ENCODE results near the gene ZNF519.
"Not testable (repeated sequence)": the region's sequence is repeated elsewhere in the genome, so short reads cannot be mapped to it uniquely, and the experiment has no call there.

ZNF519 gene

DNA sequence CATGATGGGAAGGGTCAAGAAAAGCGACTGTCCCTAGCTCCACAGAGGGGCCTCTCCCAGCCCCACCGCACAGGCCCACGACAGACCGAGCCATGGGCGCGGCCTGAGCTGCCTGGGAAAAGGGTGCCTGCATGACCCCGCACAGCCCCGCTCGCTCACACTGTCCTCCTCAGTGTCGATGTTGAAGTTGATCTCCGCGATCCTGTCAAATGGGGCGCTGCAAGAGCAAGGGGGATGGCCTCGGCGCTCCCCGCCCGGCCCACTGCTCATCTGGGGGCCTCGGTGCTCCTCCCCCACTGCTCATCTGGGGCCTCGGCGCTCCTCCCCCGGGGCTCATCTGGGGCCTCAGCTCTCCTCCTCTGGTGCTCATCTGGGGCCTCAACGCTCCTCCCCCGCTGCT, 14.5 kb upstream of the ZNF519 start:
- not testable (repeated sequence) for DNase-seq

DNA sequence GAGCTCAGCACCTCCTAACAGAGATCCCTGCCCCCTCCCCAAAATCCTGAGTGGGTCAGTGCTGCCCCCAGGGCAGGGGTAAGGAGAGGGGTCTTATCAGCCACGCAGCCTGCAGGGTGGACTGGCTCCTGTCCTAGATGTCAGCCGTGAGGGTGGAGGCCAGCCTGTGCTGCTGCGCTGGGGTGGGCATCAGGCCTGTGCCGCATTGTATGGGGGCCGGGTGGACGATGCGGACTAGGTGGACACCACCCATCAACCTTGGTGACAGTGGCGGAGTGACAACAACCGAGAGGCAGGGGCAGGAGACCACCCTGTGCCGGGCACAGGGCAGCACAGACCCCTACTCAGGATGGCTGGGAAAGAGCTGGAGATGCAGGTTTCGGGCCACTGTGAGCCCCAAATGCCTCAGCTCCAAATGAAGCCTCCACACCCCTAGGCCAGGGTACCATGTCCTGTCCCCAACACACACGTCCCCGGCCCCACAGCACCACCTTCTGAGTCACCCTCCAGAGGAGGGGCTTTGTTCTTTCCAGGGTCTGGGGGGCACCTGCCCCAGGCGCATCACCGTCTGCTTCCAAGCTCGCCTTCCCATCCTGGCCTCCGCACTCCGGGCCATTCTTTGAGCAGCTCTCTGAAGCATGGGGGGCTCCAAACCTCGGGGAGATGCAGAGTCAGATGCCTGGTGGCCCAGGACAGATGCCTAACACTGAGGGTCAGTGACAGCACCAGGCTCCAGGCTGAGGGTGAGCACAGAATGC, 13.5 kb upstream of the ZNF519 start:
- not testable (repeated sequence) for DNase-seq

DNA sequence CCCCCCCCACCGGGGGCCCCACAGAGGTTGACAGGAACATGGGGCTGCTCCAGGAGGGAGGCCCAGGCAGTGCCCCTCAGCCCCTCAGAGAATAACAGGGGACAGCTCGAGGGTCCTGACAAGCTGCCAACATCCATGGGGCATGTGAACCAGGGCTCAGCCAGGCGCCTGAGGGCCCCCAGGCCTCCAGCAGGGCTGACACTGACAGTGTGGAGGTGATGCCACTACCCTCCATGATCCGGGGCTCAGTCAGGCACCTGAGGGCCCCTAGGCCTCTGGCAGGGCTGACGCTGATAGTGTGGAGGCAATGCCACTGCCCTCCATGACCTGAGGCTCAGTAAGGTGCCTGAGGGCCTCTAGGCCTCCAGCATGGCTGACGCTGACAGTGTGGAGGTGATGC, 12.8 kb upstream of the ZNF519 start:
- not testable (repeated sequence) for DNase-seq

DNA sequence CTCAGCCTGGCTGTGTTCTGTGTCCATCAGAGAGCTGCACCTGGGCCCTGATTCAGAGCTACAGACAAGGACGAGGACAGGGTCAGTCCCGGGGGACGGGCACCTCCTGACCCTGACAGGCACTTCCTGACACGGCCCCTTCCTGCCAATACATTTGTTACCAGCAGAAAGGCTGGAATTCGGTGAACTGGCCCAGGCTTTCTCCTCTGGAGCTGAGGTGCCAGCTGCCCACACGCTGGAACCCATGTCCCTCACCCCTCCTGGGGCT, 12.3 kb upstream of the ZNF519 start:
- no peak for DNase-seq

DNA sequence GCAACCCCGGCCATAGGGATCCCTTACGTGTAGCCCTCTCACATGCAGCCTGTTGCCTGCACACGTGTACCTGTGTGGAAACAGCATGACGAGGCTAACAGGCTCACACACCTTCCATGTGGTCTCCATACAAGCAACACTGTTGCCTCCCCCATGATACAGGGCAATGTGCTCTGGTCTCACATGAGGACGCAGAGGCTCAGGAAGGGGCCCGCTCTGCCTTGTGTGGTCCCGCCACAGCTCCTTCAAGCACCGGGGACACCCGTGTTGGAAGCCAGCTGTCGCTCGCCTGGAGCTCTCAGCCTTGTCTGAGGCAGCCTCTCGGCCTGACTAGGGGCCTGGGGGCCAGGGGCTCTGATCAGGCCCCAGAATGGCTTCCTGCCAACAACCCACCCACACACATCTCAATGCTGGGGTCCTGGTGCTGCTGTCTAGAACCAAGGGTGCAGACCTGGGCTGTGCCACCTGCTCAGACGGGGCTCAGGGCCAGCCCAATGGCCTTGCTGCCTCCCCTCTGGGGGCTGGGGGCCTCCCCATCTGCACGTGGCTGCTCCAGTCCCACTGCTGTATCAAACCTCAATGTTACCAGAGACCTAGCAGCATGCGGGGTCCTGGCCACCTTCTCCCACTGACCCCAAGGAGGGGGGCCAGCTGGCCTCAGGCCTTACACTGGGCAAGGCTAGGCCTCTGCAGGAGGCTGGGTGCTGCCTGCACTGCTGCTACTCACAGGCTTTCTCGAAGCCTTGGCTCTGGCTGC, 11.8 kb upstream of the ZNF519 start:
- not testable (repeated sequence) for DNase-seq

DNA sequence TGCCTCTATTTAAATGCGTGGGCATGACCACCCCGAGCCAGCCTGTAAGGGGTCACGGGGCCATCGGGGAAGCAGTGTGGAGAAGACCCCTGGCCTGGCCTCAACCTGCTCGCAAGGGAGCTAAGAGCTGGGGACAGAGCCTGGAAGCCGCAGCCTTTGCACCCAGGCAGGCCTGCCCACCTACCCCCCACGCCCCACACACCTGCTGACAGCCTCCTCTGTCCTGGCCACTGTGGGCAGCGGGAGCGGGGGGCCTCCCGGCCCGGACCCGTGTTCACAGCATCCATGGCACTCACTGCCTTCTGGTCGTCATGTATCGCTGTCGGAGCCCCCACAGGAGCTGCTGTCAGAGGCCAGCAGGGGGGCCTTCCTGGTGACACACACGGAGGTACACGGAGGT, 11.2 kb upstream of the ZNF519 start:
- DNase-seq = not testable (repeated sequence)

DNA sequence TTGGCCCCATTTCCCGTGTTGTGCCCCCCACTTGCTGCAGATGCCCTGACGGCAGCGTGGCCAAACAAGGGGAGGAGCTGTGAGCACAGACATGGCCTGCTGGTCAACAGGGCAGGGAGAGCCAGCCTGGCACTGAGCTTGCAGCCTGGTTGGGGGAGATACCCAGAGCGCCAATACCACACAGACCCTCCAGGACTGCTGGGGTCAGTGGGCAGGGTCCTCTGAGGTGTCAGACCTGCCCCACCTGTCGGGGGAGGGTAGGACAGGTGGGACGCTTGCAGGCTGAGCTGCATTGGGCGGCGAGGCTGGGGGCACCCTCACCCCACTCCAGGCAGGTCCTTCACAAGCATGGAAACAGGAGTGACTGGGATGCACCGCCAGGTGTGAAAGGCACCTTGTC, 9.9 kb upstream of the ZNF519 start:
- not testable (repeated sequence) for DNase-seq

DNA sequence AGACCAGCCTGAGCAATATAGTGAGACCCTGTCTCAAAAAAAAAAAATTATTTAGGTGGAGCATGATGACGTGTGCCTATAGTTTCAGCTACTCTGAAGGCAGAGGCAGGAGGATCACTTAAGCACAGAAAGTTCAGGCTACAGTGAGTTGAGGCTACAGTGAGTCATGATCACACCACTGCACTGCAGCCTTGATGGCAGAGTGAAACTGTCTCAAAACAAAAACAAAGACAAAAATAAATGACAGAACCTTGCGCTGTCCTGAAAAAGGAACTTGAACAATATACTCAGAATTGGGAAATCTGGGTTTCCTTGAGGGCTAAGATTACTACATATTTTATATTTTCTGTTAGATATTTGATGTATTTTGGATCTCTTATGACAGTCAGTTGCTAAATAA, 7.3 kb upstream of the ZNF519 start:
- not testable (repeated sequence) for DNase-seq

DNA sequence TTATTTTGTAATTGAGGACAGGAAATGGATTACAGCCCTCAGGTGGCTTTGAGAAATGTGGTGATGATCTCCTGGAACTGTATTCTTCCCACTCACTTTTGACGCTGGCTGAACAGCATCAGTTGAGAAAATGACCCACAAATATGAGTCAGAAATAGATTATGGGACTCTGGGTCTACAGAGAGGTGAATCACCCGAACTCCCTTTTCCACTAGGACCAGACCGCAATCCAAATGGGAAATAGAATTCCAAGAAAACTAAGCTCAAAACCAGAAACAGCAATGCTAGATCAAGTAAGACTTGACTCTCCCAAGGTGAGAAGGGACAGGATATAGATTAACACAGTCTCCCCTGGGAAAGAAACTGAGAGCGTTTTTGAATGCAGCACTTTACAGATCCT, 5.7 kb upstream of the ZNF519 start:
- not testable (repeated sequence) for DNase-seq

DNA sequence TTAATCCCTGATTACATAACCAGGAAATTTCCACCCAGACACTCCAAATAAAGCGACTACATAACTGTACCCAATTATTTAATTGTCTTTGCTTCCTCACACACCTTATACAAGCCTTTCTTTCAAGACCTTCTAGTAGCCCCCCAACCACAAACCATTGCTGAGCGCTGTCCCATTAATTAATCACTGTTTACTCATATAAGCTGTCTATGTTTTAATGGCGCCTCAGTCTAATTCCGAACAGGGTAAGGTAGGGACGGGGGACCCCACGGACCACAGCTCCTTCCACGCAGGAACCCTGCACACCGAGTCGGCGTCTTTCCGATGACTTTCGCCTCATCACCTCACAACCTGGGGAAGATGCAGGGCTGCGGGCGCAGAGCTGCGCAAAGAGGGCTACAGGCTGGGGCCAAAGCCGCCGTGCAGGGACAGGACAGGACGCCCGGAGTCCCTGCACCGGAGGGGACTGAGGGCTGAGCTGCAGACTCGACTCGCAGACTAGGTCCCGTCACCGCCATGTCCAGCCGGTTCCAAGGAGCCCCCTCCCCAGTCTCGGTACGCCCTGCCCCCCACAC, 452 bp downstream of the ZNF519 start:
- not testable (repeated sequence) for DNase-seq

DNA sequence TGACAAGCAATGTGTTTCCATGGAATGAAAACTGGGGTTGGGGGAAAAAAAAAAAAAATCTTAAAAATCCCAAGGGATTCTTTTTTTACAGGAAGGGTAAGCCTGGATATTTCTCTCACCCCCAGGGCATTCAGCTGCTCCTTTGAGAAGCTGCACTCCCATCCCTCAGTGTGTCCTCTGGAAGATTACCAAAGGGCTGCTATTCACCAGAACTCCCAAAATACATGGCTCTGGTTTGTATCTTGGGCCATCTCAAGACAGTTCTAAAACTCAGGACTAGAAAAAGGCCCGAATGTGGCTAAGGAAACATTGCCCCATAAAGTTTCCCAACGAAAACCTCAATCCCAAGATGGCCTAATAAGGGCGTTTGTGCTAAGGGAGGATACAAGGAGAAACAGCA, 1.4 kb downstream of the ZNF519 start:
- not testable (repeated sequence) for DNase-seq

DNA sequence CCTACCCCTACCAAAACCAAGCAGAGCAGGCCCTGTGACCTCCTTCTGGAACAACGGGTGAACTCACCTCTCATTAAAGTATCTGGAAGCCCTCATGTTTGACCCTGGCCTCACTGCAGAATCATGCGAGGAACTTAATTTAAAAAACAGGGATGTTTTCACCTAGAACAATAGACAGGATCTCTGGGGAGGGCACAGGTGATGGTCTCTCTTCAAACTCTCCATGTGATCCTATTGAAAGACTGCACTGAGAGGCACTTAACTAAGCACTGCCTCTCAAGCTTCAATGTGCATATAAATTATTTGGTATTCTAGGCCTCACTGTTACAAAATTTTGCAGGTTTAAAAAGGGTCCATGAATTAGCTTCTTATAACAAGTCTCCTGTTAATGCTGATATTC, 7.5 kb downstream of the ZNF519 start:
- DNase-seq = no peak

DNA sequence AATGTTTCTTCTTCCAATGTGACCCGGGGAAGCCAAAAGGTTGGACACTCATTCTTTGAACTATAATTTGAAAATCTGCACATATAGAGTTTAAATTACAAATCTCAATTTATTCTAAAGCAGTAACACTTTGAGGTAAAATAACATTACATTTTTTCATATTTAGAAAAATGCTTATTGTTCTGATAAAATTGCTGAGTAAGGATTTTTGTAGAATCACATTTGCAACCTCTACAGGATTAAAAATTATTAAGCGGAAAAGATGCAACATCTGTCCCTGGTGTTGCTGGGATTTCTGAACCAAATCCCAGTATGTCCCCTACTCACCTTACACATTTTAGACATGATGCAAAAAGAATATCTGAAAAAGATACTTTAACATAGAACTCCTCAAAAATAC, 10.1 kb downstream of the ZNF519 start:
- no peak for DNase-seq

DNA sequence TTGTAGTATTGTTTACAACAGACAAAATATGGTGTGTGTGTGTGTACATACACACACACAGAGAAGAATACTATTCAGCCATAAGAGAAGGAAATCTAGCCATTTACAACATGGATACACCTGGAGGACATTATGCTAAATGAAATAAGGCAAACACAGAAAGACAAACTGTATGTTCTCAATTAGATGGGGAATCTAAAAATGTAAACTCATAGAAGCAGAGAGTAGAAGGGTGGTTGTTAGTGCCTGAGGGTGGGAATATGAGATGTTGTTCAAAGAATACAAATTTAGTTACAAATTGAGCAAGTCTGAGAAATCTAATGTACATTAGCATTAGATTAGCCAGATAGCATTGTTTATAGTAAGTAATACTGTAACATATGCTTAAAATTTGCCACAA, 11.3 kb downstream of the ZNF519 start:
- no peak for DNase-seq

DNA sequence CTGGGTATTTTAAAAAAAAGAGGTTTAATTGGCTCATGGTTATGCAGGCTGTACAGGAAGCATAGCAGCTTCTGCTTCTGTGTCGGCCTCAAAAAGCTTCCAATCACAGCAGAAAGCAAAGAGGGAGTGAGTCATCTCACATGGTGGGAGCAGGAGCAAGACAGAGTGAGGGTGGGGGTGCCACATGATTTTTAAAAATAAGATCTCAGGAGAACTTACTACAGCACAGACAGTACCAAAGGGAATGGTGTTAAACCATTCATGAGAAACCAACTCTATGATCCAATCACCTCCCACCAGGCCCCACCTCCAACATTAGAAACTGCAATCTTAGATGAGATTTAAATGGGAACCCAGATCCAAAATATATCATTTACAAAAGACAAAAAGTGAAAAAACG, 14.6 kb downstream of the ZNF519 start:
- no peak for DNase-seq

DNA sequence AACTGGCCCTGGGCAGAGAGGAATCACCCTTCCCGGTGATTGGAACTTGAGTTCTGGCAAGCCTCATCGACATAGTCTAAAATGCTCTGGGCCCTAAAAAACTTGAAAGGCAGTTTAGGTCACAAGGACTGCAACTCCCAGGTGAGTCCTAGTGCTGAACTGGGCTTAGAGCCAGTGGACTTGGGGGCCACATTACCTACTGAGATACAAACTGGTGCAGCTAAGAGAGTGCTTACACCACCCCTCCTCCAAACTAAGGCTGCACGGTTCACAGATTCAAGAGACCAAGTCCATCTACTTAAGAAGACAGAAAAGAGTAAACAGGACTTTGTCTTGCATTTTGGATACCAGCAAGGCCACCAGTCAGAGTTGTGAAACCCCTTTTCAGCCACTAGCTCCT, 25.3 kb downstream of the ZNF519 start:
- DNase-seq = no peak

DNA sequence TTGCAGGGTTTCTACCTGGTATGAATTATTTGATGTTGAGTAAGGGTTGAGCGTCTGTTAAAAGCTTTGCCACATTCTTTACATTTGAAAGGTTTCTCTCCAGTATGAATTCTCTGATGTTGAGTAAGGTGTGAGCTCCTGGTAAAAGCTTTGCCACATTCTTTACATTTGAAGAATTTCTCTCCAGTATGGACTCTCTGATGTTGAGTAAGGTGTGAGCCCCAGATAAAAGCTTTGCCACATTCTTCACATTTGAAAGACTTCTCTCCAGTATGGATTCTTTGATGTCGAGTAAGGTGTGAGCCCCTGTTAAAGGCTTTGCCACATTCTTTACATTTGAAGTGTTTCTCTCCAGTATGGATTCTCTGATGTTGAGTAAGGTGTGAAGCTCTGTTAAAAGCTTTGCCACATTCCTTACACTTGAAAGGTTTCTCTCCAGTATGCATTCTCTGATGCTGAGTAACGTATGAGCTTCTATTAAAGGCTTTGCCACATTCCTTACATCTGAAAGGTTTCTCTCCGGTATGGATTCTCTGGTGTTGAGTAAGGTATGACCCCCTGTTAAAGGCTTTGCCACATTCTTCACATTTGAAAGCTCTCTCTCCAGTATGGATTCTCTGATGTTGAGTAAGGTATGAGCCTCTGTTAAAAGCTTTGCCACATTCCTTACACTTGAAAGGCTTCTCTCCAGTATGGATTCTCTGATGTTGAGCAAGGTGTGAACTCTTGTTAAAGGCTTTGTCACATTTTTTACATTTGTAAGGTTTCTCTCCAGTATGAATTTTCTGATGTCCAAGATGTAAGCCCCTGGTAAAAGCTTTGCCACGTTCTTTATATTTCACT, 27.1 kb downstream of the ZNF519 start:
- DNase-seq = no peak

DNA sequence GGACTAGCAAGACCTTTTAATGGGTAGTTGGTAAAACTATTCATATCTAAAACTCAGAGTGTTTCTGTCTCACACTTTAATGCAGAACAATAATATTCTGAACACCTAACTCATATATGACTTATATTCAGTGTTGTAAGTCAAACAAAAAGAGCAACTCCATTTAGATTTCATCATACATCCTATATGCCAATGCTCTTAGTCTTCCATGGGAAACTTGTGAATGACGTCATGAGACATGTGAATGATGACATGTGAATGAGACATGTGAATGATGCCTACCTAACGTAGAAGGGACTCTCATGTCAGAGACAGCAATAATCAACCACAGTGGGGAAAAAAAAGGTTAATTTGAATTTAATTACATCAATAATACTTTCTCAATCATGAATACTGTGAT, 28.0 kb downstream of the ZNF519 start:
- no peak for DNase-seq

DNA sequence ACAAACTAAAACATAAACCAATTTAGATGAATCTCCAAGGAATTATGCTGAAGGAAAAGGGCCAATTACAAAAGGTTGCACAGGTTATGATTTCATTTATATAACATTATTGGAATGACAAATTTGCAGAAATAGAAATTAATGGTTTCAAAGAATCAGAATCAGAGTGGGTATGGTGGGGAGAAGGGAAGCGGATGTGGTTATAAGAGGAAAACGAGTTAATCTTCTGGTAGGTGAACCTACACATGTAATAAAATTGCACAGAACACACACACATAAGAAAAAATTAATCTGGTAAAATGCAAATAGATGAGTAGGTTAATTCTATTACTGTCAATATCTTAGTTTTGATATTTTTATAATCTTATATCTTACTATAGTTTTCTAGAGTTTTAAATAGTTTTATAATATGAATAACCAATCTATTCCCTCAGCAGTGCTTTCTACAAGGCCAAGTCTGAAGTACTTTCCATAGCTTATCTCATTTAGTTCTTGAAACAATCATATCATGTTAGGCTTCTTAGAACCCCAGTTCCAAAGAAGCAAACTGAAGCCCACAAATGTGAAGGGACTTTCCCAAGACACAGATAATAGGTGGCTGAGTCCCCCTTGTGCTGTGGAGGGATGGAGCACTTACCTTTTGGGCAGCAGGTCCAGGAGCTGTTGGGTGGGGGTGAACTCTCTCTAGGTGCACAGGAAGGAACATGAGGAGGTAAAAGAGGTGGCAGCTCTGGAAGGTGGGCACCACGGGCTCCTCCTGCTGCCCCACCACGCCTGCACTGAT, 31.5 kb downstream of the ZNF519 start:
- no peak for DNase-seq

DNA sequence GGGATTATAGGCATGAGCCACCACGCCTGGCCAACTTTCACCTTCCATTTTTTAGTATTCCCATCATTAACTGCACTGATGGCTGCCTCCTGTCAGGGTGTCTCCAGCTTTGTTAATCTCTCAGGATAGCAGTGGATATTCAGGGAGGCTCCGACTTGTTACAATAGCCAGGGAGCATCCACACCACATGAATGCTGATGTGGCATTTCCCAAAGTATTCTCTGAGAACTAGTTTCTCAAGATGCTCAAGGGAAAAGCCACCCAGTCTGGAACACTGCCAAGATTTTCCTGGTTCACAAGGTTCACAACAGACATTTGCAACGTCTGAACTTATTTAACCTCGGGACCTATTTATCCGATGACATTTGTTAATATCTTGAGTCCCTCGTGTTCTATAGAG, 33.8 kb downstream of the ZNF519 start:
- DNase-seq = no peak

DNA sequence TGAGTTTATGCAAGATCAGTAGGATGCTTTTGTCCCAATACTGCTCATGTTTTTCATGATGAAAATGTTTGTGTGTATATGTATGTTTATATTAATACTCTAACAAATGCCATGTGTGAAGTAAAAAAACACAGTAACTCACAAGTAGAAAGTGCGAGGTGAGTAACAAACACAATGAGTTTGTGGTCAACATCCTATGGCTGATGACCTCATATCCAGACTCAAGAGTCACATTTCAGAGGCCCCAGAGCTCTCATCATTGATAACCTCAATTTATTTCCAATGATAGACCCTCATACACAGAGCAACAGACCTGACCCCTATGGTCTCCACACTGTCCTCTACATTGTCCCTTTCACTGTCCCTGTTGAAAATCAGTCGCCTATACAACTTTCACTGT, 34.5 kb downstream of the ZNF519 start:
- DNase-seq = no peak

DNA sequence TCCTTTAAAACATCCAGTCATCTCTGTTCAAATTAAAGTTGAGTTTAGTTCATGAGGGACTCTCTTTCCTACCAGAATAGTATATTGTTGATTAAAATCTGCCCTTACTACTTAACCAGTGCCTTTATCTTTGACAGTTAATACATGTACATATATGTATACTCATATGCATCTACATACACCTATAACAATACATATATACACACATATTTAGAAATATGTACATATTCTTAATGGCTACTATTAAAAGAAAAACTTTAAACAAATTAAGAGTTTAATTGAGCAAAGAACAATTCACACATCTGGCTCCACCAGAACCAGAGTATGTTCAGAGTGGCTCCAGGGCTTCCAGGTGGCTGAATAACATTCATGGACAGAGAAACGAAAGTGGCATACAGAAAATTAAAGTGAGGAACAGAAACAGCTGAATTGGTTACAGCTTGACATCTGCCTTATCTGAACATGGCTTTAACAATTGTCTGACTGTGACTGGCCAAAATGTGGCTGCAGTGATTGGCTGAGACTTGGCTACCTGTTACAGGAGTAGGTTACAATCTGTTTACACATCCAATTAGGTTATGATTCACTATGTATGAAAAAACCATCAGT, 38.8 kb downstream of the ZNF519 start:
- no peak for DNase-seq

Measured in activated CD4-positive, alpha-beta T cell treated with anti-CD3 and anti-CD28 coated beads for 1 hour (primary cell).